OCI-LY7 (cell line): Measurements from ENCODE around the gene SAP30BP. TPM values are rescaled to one million over a fixed set of nuclear protein-coding genes. Genes with fewer than 3 reads are reported as not detected.

Experiments
- BruUV-seq: library from RNA; stranded (reverse); fragments of 400-500 nt; replicated peaks from 2 replicates; lab custom pipeline; 2021; lab: Mats Ljungman, UMichigan
- CTCF ChIA-PET: fragments of 300-600 bp; sonication (Branson Sonifier 250); formaldehyde crosslinking; loops from one replicate; lab custom pipeline; 2022; ENCODE audit warnings: antibody characterized with exemption; ENCODE audit not compliant: unreplicated experiment; lab: Charles Lee
- POLR2A ChIA-PET: fragments of 300-600 bp; sonication (Branson Sonifier 250); formaldehyde crosslinking; loops from one replicate; lab custom pipeline; 2022; ENCODE audit warnings: antibody characterized with exemption; lab: Charles Lee
- DNase-seq: peaks from one replicate; pipeline ENCODE4 v3.0.0-alpha.2; 2015; ENCODE audit warnings: low spot score
- H2AFZ ChIP-seq: fragments of 200-600 bp; sonication (generic), shearing (Covaris generic); 2 replicates; pipeline ENCODE4 v1.6.1; 2014; ENCODE audit warnings: mild to moderate bottlenecking, antibody characterized with exemption, low read length, moderate library complexity
- H3K27ac ChIP-seq: fragments of 200-600 bp; sonication (generic); 2 replicates; pipeline ENCODE4 v1.5.1; 2014; ENCODE audit warnings: mixed run types, low read depth, mild to moderate bottlenecking, moderate library complexity, low read length, inconsistent platforms; ENCODE audit not compliant: poor library complexity, severe bottlenecking
- H3K36me3 ChIP-seq: fragments of 200-600 bp; sonication (generic); 2 replicates; pipeline ENCODE4 v1.6.1; 2014; ENCODE audit warnings: mild to moderate bottlenecking, antibody characterized with exemption, low read length, moderate library complexity, mixed read lengths; ENCODE audit not compliant: insufficient read depth
- H3K4me1 ChIP-seq: fragments of 200-600 bp; sonication (generic); 2 replicates; pipeline ENCODE4 v1.5.1; 2014; ENCODE audit warnings: mild to moderate bottlenecking, low read length; ENCODE audit not compliant: insufficient read depth, poor library complexity, severe bottlenecking
- H3K4me2 ChIP-seq: fragments of 200-600 bp; sonication (generic); 2 replicates; pipeline ENCODE4 v1.6.1; 2014; ENCODE audit warnings: mild to moderate bottlenecking, low read length
- H3K4me3 ChIP-seq: fragments of 200-600 bp; sonication (generic); 2 replicates; pipeline ENCODE4 v1.5.1; 2014; ENCODE audit warnings: mild to moderate bottlenecking, low read depth, low read length; ENCODE audit not compliant: poor library complexity, severe bottlenecking
- H3K79me2 ChIP-seq: fragments of 200-600 bp; sonication (generic); 2 replicates; pipeline ENCODE4 v1.6.1; 2016; ENCODE audit warnings: low read depth, mild to moderate bottlenecking, low read length, moderate library complexity, mixed read lengths; ENCODE audit not compliant: insufficient read depth
- H3K9me2 ChIP-seq: fragments of 200-600 bp; sonication (generic); 2 replicates; pipeline ENCODE4 v1.6.1; 2016; ENCODE audit warnings: mild to moderate bottlenecking, low read length, mixed read lengths; ENCODE audit not compliant: insufficient read depth
- H3K9me3 ChIP-seq: fragments of 200-600 bp; sonication (generic); 2 replicates; pipeline ENCODE4 v1.6.1; 2014; ENCODE audit warnings: mild to moderate bottlenecking, mixed run types, low read length, mixed read lengths
- H4K20me1 ChIP-seq: fragments of 200-600 bp; sonication (generic); 2 replicates; pipeline ENCODE4 v1.6.1; 2014; ENCODE audit warnings: mild to moderate bottlenecking, antibody characterized with exemption, low read length, moderate library complexity, mixed read lengths; ENCODE audit not compliant: insufficient read depth
- CTCF ChIP-seq: fragments of 200-600 bp; sonication (generic); conservative IDR thresholded peaks from 2 replicates; pipeline ENCODE4 v1.5.1; 2014; ENCODE audit warnings: mild to moderate bottlenecking, antibody characterized with exemption, low read length, moderate library complexity, mixed read lengths
- EZH2phosphoT487 ChIP-seq: fragments of 200-600 bp; sonication (generic); IDR thresholded peaks from 2 replicates; pipeline ENCODE4 v1.6.1; 2018; ENCODE audit warnings: low read depth, borderline replicate concordance, mild to moderate bottlenecking, mixed run types, antibody characterized with exemption, low read length, moderate library complexity, mixed read lengths
- intact Hi-C: fragments of 100-400 bp; cut with micrococcal nuclease; formaldehyde crosslinking; loops from one replicate; pipeline ENCODE4 v1.10.0; 2022; ENCODE audit not compliant: unreplicated experiment
- total RNA-seq, 2 experiments: library from RNA; depleted of rRNA in 1 of 2; stranded (reverse); fragments of >200 nt in 1 of 2; shearing (Covaris generic) in 1 of 2; gene quantifications; 2 replicates each; pipeline ENCODE4 v1.2.3, GENCODE V29; 2014 to 2022

SAP30BP gene
- total RNA-seq, 2 experiments from 2014 or later: 127 to 187 TPM

DNA sequence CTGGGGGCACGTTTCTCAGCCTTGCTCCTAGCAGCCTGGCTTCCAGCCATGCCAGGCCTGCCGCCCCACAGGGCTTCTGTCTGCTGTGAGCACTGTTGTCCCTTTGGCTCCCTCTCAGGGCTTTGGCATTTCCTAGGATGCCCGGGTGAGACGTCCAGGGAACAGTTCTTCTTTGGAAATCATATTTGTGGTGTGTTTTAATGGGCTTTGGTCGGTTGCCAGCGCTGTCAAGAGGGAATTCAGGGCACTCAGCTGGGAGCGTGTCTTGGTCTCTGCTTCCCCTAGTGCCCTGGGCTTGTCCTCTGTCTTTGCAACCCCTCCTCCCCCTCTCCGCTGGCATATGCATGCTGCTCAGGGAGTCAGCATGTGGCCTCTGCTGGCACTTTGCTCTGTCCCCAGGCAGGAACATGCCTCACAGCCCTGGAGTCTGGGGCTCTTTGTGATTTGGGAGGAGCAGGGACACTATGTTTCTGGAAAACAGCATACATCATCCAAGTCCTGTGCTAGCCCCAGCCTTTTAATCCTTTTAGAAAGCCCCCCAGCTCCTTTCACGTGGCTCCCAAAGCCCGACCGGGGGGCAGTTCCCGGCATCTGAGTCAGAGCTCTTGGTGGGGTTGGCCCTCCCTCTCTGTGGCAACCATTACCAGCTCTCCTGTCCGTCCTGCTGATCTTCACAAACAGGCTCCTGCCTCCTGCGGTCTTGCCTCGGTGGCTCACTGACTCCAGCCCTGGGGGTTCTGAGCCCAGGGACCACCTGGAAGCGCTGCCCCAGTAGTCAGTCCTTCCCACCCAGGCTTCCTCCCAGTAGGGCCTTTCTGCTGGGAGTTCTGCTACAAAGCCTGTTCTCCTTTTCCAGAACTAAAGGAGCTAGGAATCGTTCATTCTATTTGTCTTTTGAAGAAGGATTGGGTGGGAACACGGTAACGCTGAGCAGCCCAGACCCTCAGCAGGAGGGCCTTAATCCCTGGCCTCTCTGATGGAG lies 26.7 kb downstream of the SAP30BP start:
- Histone ChIP-seq H3K9me3 (no peaks in the 10 kb centered on the region), H4K20me1 (no peaks in the 10 kb centered on the region), H3K9me2 (no peaks in the 10 kb centered on the region), H3K4me3 (no peak overlapping the region), H3K79me2 (peaks cover 30% of the 10 kb centered on the region), H2AFZ (no peak overlapping the region), H3K27ac (no peak overlapping the region), H3K4me1 (peaks cover 30% of the 10 kb centered on the region), H3K4me2 (no peak overlapping the region), H3K36me3 (peaks cover 88% of the 10 kb centered on the region)
- CTCF ChIA-PET: no interaction called here
- no peak for TF ChIP-seq EZH2phosphoT487
- no peak for TF ChIP-seq CTCF
- intact Hi-C loops: no loop called here
- no peak for DNase-seq
- no TSS peak for BruUV-seq
- POLR2A ChIA-PET: interaction anchor here (0.8 kb wide), 1 partner anchor 11 kb away, joined by 6 read pairs; no protein-coding TSS in a partner anchor

GRCh38 chr17:75694536-75694935 lies 27.4 kb downstream of the SAP30BP start:
- H3K79me2 ChIP-seq: peaks cover 29% of the 10 kb centered on the region

More at GRCh38 chr17:75694536-75694935, 27.4 kb downstream of the SAP30BP start:
- Histone ChIP-seq H3K9me2 (no peaks in the 10 kb centered on the region), H2AFZ (no peak overlapping the region), H3K4me2 (no peak overlapping the region), H3K9me3 (no peaks in the 10 kb centered on the region), H3K4me3 (no peak overlapping the region), H4K20me1 (no peaks in the 10 kb centered on the region), H3K36me3 (peaks cover 94% of the 10 kb centered on the region), H3K27ac (no peak overlapping the region), H3K4me1 (peaks cover 23% of the 10 kb centered on the region)
- intact Hi-C loops: no loop called here
- ChIA-PET CTCF (no interaction called here), POLR2A (interaction anchor here (0.6 to 0.8 kb wide), 2 partner anchors 12 to 85 kb away, joined by 3 to 6 read pairs; no protein-coding TSS in a partner anchor)
- no peak for DNase-seq
- TF ChIP-seq CTCF (no peak), EZH2phosphoT487 (no peak)
- BruUV-seq: no TSS peak
